GM20431 (cell line): Measurements from ENCODE around the gene DOC2A.
"Not testable (repeated sequence)": the region's sequence is repeated elsewhere in the genome, so short reads cannot be mapped to it uniquely, and the experiment has no call there.

ENCODE experiments used
- in situ Hi-C: fragments of 300-500 bp; cut with MseI, MboI; formaldehyde crosslinking; loops from one replicate; pipeline ENCODE4 v1.15.0; 2020; ENCODE audit warnings: low sequenced_read_pairs; ENCODE audit not compliant: unreplicated experiment

Gene DOC2A

GRCh38 chr16:30010844-30011713 is at the start of gene DOC2A:
TSS of gene DOC2A (minus strand) at chr16:30011027. CDS start at chr16:30010222, 805 bp downstream.
- in situ Hi-C loops = loop anchor here (25.0 kb wide), 2 partner anchors 174 to 324 kb away; partner anchors contain the start of gene QPRT

GRCh38 chr16:30060346-30060745 is 49.5 kb upstream of the DOC2A start:
- in situ Hi-C loops = no loop called here

GRCh38 chr16:30054959-30055553 is 44.2 kb upstream of the DOC2A start:
- in situ Hi-C loops = no loop called here

- in situ Hi-C loops = no loop called here
Observed at GRCh38 chr16:30054451-30054850, 43.6 kb upstream of the DOC2A start.

- in situ Hi-C loops = no loop called here
Observed at GRCh38 chr16:30053376-30054015, 42.7 kb upstream of the DOC2A start.

GRCh38 chr16:30052671-30053372 is 42.0 kb upstream of the DOC2A start:
- in situ Hi-C loops = no loop called here

- in situ Hi-C loops = no loop called here
Observed at GRCh38 chr16:30051518-30051917, 40.7 kb upstream of the DOC2A start.

GRCh38 chr16:30049871-30050270 is 39.0 kb upstream of the DOC2A start:
- in situ Hi-C loops = no loop called here

- in situ Hi-C loops = no loop called here
Observed at GRCh38 chr16:30046588-30046987, 35.8 kb upstream of the DOC2A start.

GRCh38 chr16:30046178-30046577 is 35.4 kb upstream of the DOC2A start:
- in situ Hi-C loops = no loop called here

GRCh38 chr16:30041841-30042240 is 31.0 kb upstream of the DOC2A start:
- in situ Hi-C loops = no loop called here

GRCh38 chr16:30040690-30041089 is 29.9 kb upstream of the DOC2A start:
- in situ Hi-C loops = not testable (repeated sequence)

GRCh38 chr16:30040221-30040620 is 29.4 kb upstream of the DOC2A start:
- in situ Hi-C loops = no loop called here

GRCh38 chr16:30033270-30033669 is 22.4 kb upstream of the DOC2A start:
- in situ Hi-C loops = no loop called here

- in situ Hi-C loops = no loop called here
Observed at GRCh38 chr16:30032083-30032819, 21.4 kb upstream of the DOC2A start.

GRCh38 chr16:30031477-30031918 is 20.7 kb upstream of the DOC2A start:
- in situ Hi-C loops = no loop called here

GRCh38 chr16:30030841-30031413 is 20.1 kb upstream of the DOC2A start, which contains the start of gene TLCD3B:
TSS of gene TLCD3B (minus strand) at chr16:30031271. CDS start at chr16:30030527, 744 bp downstream.
- in situ Hi-C loops = no loop called here

GRCh38 chr16:30030011-30030685 is 19.3 kb upstream of the DOC2A start:
- in situ Hi-C loops = no loop called here
